ELF-1 (cell line): Measurements from ENCODE around the gene ITSN2.

Experiments used
- DNase-seq: peaks from one replicate; pipeline ENCODE4 v3.0.0-alpha.2; 2016; ENCODE audit warnings: low read depth, low spot score

ITSN2 gene

DNA sequence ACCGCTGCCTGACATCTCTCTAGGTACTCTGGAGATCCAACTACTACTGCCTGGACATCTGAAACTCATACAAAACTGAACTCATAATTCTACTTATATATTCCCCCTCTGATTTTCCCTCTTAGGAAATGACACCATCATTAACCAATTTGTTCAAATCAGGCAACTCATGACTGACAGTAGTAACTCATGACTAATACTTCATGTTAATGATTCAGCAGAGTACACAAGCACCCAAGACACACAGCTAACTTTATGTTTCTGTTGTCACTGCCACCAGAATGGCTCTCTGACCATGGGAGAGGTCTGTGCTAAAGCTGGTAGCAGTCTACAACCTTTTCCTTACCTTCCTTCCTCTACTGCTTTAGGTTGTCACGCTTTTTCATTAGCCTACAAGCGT is 91.1 kb downstream of the ITSN2 start:
- DNase-seq: no peak

DNA sequence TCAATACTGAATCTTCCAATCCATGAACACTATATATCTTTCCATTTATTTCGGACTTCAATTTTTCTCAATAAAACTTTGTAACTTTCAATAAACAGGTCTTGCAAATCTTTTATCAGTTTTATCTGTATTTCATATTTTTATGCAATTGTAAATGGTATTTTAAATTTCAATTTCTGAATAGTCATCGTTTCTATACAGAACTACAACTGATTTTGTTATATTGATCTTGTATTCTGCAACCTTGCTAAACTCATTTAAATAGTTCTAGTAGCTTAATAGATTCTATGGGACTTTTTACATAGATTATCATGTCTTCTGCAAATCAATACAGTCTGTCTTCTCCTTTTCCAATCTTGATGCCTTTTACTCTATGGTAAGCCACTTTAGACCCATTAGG is 95.1 kb downstream of the ITSN2 start:
- DNase-seq: no peak

- no peak for DNase-seq
These were observed 97.8 kb downstream of the ITSN2 start for GRCh38 chr2:24262421-24262970.

- DNase-seq: no peak
These were observed 98.9 kb downstream of the ITSN2 start for GRCh38 chr2:24261441-24261840.

- DNase-seq: no peak
These were observed 101.0 kb downstream of the ITSN2 start for GRCh38 chr2:24259316-24259715.

DNA sequence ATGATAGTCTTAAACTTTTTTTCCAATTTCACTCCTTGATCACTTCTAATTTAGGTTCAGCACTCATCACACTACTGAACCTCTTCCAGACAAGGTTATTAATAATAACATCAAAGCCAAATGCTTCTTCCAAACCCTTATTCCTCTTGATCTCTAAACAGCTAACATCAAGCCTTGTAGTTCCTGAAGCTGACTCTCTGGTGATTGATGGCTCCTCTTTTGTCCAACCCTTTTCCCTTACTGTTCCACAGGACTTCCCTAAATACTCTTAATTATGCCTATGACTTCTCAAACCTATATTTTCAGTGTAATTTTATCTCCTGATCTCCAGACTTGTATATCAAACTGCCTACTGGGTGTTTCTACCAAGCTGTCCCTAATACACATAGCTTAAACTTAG is 101.6 kb downstream of the ITSN2 start:
- DNase-seq: no peak

DNA sequence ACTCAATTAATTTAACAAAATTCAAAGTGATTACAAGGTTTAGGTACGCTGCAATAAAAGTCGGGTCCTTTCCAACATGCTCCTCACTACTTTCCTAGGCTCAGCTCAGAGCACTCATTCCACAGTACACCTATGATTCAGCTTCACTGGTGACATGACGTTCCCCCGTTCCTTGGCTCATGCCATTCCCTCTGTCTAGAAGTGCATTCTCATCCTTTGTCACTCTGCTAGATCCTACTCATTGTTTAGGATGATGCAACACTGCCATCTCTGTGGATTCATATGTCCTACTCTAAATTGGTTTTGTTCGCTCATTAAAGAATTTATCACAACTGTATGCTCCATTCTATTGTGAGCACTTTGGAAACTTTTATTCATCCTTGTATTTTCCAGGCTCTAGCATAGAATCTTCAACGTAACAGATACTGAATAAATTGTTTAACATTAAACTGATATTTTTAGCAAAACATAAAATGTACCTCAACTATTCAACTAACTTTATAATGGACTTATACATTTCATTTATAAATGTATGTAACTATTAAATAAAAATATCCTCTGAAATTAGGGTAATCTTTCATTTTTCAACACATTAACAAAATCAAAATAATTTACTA is 106.9 kb downstream of the ITSN2 start:
- no peak for DNase-seq

DNA sequence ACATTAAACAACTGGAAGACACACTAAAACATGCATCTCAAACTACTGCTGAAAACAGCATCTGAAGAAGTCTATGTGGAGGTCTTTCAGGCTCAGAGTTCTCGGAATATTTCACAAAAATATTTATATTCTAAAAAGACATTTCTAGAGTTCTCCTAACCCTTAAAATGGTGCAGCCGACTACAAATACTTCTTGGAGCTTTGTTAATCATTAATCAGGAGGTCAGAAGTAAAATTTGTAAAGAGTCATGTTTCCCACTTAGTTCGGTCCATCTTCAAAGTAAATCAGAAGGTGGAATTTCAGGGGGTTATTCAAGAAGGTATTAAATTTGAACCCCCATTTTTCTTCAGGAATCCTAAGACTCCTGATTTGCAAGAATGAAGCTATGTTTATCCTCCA is 112.7 kb downstream of the ITSN2 start:
- DNase-seq: no peak

GRCh38 chr2:24247164-24247563 is 113.2 kb downstream of the ITSN2 start:
- DNase-seq: no peak

DNA sequence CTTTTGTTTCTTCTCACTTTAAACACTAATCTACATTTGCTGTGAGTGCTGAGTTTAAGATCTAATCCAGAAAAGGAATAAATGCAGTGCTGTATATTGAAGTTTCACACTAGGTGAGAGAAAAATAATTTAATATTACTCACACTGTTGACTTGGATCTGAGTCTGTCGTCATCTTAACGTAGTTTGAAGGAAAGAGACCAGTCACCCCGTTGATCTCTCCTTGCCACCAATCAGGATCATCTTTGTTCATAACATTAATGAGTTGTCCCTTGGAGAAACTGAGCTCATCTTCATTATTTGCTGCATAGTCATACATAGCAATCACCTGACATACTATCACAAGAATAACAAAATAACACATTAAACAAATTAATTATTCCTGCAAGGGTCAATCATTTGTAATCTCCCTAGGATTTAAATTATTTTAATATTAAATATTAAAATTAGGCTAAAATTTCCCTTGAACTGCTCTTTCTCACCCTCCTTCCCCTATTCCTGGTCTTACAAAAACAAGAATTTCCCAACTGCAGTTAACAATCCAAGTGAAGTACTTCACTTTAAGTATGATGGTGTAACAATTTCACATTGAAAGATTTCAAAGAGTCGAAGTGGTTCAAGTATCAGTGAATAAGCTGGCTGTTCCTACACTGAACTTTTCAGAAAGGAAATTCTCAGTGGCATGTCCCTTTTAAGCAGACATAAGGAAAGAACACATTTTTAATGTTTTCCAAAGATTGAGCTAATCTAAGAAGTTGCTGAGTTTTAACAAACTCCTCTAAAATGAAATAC is 114.2 kb downstream of the ITSN2 start:
- DNase-seq: no peak

DNA sequence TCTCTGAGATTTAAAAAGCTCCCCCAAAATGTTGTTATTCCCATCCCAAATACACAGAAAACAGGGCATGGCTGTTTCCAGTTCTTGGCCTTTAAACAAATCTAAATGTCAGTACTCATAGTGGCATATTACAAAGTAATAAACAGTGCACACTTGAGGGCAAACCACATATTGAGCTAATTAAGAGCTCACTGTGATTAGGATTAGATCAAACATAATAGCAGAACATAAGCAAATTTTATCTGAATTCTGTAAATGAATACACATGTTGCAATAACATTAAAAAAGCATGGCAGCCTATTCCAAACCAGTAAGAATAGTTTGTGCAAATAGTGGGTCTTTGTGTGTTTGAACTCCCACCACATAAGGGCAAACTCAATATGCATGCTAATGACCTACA is 118.8 kb downstream of the ITSN2 start:
- DNase-seq: no peak

GRCh38 chr2:24239553-24239952 is 120.8 kb downstream of the ITSN2 start:
- DNase-seq: no peak

GRCh38 chr2:24238158-24238557 is 122.2 kb downstream of the ITSN2 start:
- DNase-seq: no peak

DNA sequence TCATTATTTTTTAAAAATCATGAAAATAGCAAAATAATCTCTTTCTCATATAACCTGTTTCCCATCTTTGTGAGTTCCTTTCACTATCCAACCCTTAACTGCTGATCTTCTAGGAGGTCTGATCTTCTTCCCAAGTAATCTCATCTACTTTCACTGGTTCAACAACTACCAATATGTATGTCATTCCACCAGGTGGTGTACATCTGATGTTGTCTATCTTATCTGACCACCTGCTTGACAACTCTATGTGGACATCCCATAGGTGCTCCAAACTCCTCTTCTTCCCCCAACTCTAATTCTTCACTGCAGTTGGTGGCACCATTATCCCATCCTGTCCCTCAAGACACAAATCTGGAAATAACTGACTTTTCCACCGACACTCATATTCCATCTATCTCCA is 123.0 kb downstream of the ITSN2 start:
- DNase-seq: no peak

GRCh38 chr2:24233321-24233720 is 127.0 kb downstream of the ITSN2 start:
- no peak for DNase-seq

- DNase-seq: no peak
These were observed 128.9 kb downstream of the ITSN2 start for GRCh38 chr2:24231461-24231881.

- no peak for DNase-seq
These were observed 131.9 kb downstream of the ITSN2 start for GRCh38 chr2:24228470-24228869.

DNA sequence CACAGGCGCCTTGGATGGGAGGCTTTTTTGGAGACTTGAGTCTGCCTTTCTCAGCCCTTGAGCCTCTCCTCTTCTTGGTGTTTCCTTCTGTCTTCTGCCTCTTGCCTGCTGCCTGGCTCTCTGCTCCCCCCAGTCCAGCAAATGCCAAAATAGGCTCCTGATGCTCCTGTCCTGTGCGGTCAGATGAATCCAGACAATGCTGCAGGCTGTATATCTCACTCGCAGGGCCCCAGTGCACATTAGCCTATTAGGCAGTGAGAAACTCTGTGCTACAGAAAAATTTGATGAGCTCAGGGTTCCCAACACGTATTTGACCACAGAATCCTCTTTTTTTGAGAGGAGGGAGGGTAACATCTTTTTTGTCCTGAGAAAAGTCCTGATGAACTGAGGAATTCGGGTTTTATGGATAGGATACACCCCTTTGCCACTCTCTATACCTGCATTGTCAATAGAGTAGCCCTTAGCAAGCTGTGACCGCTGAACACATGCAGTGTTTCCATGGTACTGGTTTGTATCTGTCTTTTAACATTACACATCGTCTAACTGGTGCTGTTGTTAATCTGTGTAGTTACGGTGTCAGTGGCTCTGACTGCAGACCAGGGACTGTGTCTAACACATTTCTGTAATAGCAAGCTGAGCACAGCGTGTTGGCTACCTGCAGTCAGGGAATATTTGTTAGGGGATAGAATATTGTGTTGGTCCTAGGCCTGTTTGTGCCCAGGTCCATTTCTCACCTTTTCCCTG is 134.7 kb downstream of the ITSN2 start:
- no peak for DNase-seq

- no peak for DNase-seq
These were observed 137.4 kb downstream of the ITSN2 start for GRCh38 chr2:24222946-24223345.

DNA sequence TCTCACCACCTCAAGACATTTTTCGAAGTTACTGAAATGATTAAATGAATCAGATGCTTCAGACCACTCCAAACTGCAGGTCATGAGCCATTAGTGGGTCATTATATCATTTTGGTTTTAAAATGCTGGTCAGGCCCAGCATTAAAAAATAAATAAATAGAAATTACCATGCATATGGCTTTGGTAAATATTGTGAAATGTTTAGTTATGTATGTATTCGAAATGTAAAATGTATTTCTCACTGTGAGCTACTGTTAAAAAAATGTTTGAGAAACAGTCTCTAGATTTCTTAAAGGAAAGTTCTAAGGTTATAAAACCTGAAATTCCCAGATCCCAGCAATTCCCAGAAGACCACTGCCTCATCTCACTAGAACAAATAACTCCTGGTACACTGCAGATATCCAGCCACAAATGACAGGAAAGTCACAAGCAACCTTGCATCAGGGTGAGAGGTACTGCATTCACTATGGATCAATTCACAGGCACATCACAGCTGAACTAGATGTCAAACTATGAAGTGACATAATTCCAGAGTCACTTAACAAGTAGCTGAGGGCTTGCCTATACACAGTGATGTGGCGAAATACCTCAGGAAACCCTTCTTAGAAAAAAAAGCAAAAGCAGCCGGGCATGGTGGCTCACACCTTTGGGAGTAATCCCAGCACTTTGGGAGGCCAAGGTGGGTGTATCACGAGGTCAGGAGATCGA is 138.8 kb downstream of the ITSN2 start:
- DNase-seq: no peak

DNA sequence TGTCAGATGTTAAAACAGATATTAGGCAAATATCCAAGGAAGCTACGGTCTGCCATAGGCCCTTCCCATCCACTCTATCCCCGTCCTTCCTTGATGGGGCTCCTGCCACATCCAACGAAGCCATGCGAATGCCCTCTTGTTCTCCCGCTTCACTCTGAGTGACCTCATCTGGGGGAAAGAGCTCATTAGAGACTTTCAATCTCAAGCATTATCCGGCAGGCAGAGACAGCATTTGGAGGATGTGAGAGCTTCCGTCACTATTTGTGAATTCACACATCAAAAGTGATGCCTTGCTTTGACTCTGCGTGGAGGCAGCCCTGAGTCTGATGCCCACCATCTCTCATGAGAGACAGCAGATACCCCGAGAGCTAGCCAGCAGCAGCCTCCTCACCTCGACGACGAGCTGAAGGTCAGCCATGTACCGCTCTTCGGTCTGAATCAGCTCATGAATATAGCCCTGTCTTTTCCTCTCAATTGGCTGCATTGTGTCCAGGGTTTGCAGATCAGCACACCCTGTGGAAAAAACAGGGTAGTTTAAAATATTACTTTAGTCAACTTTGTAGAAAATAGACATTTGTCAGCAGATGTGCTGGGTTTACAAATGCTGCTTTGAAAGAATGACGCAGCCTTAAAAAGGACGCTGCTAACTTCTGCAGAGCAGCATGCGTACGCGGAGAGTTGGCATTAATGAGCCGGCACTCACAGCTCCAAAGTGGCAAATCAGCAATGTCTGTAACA is 139.6 kb downstream of the ITSN2 start:
- DNase-seq: no peak
